Sigmoid colon (tissue), 7 donors: Measurements from ENCODE around the gene TTLL6. TPM values are rescaled to one million over a fixed set of nuclear protein-coding genes. Genes with fewer than 3 reads are reported as not detected.

Experiments used
- DNase-seq: peaks from one replicate; pipeline ENCODE4 v3.0.0-alpha.2; 2019
- H3K27ac ChIP-seq, 4 donors: fragments of 200-600 bp; sonication (generic); one replicate each; pipeline ENCODE4 v1.5.1; 2016 to 2019; ENCODE audit warnings: mild to moderate bottlenecking in 1 of 4
- H3K27me3 ChIP-seq, 3 donors: fragments of 200-600 bp; sonication (generic); one replicate each; pipeline ENCODE4 v1.5.1; 2019; ENCODE audit warnings: mild to moderate bottlenecking in 1 of 3
- H3K36me3 ChIP-seq, 4 donors: fragments of 200-600 bp; sonication (generic); one replicate each; pipeline ENCODE4 v1.5.1; 2016 to 2019
- H3K4me1 ChIP-seq, 4 donors: fragments of 200-600 bp; sonication (generic); one replicate each; pipeline ENCODE4 v1.5.1; 2017 to 2019
- H3K4me3 ChIP-seq, 4 donors: fragments of 200-600 bp; sonication (generic); one replicate each; pipeline ENCODE4 v1.5.1; 2017 to 2019; ENCODE audit warnings: mild to moderate bottlenecking in 2 of 4, moderate library complexity in 1 of 4
- H3K9me3 ChIP-seq, 4 donors: fragments of 200-600 bp in 3 of 4; sonication (generic) in 3 of 4; one replicate each; pipeline versions ENCODE4 v1.5.1 to v1.6.1; 2013 to 2019
- EP300 ChIP-seq, 4 donors: sonication (generic); formaldehyde crosslinking; IDR thresholded peaks; one replicate each; pipeline ENCODE4 v1.6.1; 2017; ENCODE audit warnings: antibody characterized with exemption in 4 of 4
- POLR2A ChIP-seq, 2 donors: fragments of 450-650 bp; IDR thresholded peaks; one replicate each; pipeline ENCODE4 v1.6.1; 2016; ENCODE audit warnings: antibody characterized with exemption in 2 of 2, mild to moderate bottlenecking in 2 of 2, moderate library complexity in 2 of 2
- POLR2AphosphoS5 ChIP-seq, 4 donors: sonication (generic); formaldehyde crosslinking; IDR thresholded peaks; one replicate each; pipeline ENCODE4 v1.6.1; 2017; ENCODE audit warnings: antibody characterized with exemption in 4 of 4
- WGBS, 2 donors: extraction: QIAGEN DNeasy Blood & Tissue Kit; methylation state at CpG; one replicate each; pipeline ENCODE4 v1.1.7; 2013; 5-methylcytosine and 5-hydroxymethylcytosine counted together
- intact Hi-C: fragments of 100-400 bp; cut with DNase I; formaldehyde crosslinking; loops from one replicate; pipeline ENCODE4 v1.15.1; 2023
- polyA plus RNA-seq, 3 donors: library from polyadenylated mRNA; stranded (reverse); fragments of 200-250 nt; gene quantifications; one replicate each; pipeline ENCODE4 v1.2.3, GENCODE V29; 2013
- total RNA-seq, 4 donors: library from RNA; depleted of rRNA; stranded (reverse); fragments of >200 nt; gene quantifications; one replicate each; pipeline ENCODE4 v1.1.0, GENCODE V29; 2016
- TF ChIP-seq, protein P1 (sequence below), 4 experiments: fragments of 450-650 bp in 3 of 4; fragments of 200-600 bp in 1 of 4; IDR thresholded peaks; one replicate each; pipeline ENCODE4 v1.5.1; 2016 to 2019; ENCODE audit warnings: antibody characterized with exemption in 4 of 4, mild to moderate bottlenecking in 3 of 4, moderate library complexity in 2 of 4
- donor health status: healthy with polysubstance abuse.
- donor health status: Bipolar disorder and iron deficiency.
- donor health status: healthy.

TTLL6 gene
- total and polyA plus RNA-seq, 7 donors = under 0.01 to 10.5 (median 3.5) TPM; not detected in 2

DNA sequence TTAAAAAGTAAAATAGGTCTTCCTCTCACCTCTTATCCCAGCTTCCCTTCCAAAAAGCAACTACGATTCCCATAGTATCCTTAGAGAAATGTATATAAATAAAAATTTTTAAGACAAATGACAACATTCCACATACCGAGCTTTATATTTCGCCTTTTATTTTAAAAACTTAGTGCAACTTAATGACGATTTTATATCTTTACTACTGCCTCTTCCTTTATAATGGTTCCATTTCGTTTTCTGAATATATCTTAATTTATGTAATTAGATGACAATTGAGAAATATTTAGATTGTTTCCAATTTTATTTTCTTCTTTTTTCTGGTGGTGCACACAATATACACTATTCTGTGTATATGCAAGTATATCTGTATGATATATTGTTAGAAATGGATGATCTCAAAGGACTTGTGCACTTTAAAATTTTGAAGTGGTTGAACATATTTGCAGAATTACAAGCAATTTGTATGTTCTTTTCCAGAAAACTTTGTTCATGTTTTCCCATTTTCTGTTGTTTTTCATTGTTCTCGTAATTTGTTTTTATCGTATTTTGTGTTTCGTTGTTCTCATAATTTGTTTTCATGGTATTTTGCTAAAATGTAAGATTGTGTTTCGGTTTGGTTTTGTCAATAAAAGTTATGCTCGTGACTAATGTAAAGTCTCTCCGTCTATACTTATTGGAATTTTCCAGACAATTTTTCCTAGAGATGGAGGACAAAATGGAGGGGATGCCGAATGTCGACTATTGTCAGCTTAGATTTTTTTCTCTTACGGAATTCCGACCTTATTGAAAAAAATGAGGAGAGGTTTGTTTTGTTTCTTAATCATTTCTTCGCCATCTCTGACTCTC, 68.1 kb downstream of the TTLL6 start:
- H3K4me3 ChIP-seq = no peak overlapping the region
- no peaks in the 10 kb centered on the region for H3K9me3 ChIP-seq
- H3K27me3 ChIP-seq = peaks cover 81 to 100% (median 99%) of the 10 kb centered on the region in 3 donors
- H3K36me3 ChIP-seq = no peaks in the 10 kb centered on the region
- H3K27ac ChIP-seq = no peak overlapping the region
- H3K4me1 ChIP-seq = peaks cover 0 to 22% (median 12%) of the 10 kb centered on the region in 4 donors
- TF ChIP-seq, protein P1, sequence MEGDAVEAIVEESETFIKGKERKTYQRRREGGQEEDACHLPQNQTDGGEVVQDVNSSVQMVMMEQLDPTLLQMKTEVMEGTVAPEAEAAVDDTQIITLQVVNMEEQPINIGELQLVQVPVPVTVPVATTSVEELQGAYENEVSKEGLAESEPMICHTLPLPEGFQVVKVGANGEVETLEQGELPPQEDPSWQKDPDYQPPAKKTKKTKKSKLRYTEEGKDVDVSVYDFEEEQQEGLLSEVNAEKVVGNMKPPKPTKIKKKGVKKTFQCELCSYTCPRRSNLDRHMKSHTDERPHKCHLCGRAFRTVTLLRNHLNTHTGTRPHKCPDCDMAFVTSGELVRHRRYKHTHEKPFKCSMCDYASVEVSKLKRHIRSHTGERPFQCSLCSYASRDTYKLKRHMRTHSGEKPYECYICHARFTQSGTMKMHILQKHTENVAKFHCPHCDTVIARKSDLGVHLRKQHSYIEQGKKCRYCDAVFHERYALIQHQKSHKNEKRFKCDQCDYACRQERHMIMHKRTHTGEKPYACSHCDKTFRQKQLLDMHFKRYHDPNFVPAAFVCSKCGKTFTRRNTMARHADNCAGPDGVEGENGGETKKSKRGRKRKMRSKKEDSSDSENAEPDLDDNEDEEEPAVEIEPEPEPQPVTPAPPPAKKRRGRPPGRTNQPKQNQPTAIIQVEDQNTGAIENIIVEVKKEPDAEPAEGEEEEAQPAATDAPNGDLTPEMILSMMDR (IDR thresholded peaks at IDR 0.05) = no peak
- TF ChIP-seq POLR2AphosphoS5 (IDR thresholded peaks at IDR 0.05) = peak in 2 of 4 donors; percentile 23 to 57
- no peak for DNase-seq
- intact Hi-C loops = loop anchor here (2.0 kb wide), 1 partner anchor 30 kb away; no protein-coding TSS in a partner anchor
- WGBS, 2 donors = 39 to 41% methylated on average over 16 of the region's 16 CpGs

DNA sequence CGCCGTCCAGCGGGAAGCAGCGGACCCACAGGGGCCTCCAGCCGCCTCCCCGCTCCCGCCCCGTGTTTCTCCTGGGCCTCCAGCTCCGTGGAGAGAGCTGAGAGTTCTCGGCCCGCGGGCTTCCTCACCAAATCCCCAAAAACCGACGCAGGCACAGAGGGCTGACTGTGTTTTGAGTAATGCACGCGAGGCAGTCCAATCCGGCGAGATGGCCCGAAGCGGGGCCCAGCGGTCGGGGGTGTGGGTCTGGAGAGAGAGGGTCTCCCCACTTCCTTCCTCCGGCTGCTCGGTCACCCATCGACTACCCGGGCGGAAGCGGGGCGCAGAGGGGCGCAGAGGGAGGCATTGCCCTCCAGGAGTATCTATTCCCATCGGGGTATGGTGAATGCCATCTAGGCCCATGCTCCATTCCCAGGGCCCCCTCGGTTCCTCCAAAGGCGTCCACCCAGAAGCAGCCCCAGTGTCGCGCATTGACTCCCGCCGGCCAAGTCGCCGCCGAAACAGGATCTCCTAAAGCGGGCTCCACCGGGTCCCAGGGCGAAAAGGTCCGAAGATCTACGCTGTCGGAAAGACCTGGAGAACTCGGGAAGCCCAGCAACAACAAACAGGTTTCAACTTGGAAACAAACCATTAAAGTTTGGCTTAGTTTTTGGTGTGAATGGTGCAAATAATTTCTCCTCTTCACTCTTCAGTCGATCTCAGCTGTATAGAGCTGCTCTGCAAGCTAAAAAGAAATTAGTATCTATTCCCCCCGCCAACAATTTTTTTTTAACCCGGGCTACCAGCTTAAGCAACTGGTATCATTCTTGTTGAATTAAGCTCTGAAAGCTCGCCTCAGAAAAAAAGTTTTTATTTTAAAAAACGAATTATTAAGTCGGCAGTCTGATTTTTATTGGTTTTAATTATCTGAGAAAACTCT, 69.3 kb downstream of the TTLL6 start:
- intact Hi-C loops = loop anchor here (2.0 kb wide), 1 partner anchor 29 kb away; no protein-coding TSS in a partner anchor
- H3K9me3 ChIP-seq = no peaks in the 10 kb centered on the region
- H3K27ac ChIP-seq = no peak overlapping the region
- DNase-seq = no peak
- TF ChIP-seq, protein P1 (IDR thresholded peaks at IDR 0.05) = no peak
- no peak for TF ChIP-seq POLR2AphosphoS5 (IDR thresholded peaks at IDR 0.05)
- no peak for TF ChIP-seq POLR2A (IDR thresholded peaks at IDR 0.05)
- 20 to 30% methylated on average over 53 of the region's 53 CpGs for WGBS, 2 donors
- peaks cover 76 to 100% (median 99%) of the 10 kb centered on the region in 3 donors for H3K27me3 ChIP-seq
- H3K4me1 ChIP-seq = peaks cover 0 to 10% (median 3%) of the 10 kb centered on the region in 4 donors
- no peaks in the 10 kb centered on the region for H3K36me3 ChIP-seq
- no peak overlapping the region for H3K4me3 ChIP-seq

DNA sequence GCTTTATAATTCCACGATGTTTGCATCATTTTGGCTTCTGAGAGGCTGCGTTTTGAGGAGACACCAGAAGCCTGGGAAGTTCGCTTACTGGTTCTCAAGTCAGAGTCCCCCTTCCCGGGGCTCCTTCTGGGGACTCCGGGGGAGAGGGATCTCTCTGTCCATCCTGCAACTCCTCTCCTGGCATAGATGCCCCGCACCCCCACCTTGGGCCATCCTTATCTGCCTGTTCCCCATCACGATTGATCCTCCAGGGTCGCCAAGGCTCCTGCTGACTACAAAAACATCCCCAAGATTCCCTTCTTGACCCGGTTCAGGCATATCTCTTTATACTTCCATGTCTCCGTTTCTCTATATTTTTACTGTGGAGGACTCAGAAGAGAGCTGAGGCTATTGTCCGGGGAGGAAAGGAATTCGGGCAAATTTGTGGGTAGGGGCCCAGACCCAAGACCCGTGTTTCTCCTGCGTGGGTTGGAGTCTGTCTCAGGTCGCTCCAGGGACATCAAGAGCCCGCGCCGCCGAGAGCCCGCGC, 70.0 kb downstream of the TTLL6 start:
- no peaks in the 10 kb centered on the region for H3K36me3 ChIP-seq
- H3K9me3 ChIP-seq = no peaks in the 10 kb centered on the region
- no peak overlapping the region for H3K27ac ChIP-seq
- TF ChIP-seq, protein P1 (IDR thresholded peaks at IDR 0.05) = no peak
- TF ChIP-seq EP300 (IDR thresholded peaks at IDR 0.05) = no peak
- TF ChIP-seq POLR2A (IDR thresholded peaks at IDR 0.05) = no peak
- no peak for TF ChIP-seq POLR2AphosphoS5 (IDR thresholded peaks at IDR 0.05)
- intact Hi-C loops = no loop called here
- no peak for DNase-seq
- 15 to 22% methylated on average over 21 of the region's 21 CpGs for WGBS, 2 donors
- H3K27me3 ChIP-seq = peaks cover 76 to 100% (median 97%) of the 10 kb centered on the region in 3 donors
- peaks cover 0 to 7% (median 1%) of the 10 kb centered on the region in 4 donors for H3K4me1 ChIP-seq
- H3K4me3 ChIP-seq = no peak overlapping the region

DNA sequence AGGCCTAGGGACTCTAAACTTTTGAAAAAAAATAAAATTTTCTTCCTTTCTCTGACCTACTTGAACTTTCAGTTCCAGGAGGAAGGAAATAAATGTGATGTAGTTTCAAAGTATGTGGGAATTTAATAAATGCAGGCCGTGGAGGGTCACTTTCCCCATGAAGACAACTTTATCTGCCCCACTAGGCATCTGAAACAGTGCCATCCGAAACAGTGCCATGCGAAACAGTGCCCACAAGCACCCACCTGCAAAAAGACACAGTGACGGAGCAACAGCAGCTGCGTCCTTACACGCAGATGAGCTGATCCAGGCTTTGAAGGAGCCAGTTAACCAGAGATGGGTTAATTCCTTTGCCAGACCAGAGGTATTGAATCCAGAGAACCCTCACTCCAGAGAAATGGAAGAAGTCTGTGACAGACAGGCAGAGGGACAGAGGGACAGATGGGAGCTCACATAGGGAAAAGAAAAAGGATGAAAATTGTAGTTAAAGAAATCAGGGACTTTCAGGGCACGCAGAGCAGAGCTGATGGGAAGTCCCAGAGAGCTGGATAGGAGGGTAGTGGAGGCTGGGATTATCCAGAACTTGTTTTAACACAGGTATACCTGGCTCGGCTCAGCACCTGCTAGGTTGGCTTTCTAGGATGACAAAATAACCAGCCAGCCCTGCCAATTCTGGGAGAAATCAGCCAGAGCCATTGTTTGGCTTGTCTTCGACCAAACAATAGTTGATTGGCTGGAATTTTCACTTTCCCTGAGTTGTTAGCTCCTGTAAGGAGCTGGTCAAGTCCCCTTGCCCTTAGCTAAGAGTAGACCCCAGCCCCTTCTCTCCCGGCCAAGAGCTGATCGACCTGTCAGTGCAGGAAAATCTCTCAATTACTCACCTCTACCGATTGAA, 71.4 kb downstream of the TTLL6 start:
- Histone ChIP-seq H3K36me3 (no peaks in the 10 kb centered on the region), H3K27me3 (peaks cover 76 to 100% (median 97%) of the 10 kb centered on the region in 3 donors), H3K27ac (no peak overlapping the region), H3K4me3 (no peak overlapping the region), H3K4me1 (peaks cover 0 to 7% (median 1%) of the 10 kb centered on the region in 4 donors), H3K9me3 (no peaks in the 10 kb centered on the region)
- 32 to 57% methylated on average over 12 of the region's 12 CpGs for WGBS, 2 donors
- intact Hi-C loops = no loop called here
- DNase-seq = no peak
- TF ChIP-seq, protein P1 (IDR thresholded peaks at IDR 0.05) = no peak
- TF ChIP-seq EP300 (IDR thresholded peaks at IDR 0.05) = no peak
- TF ChIP-seq POLR2AphosphoS5 (IDR thresholded peaks at IDR 0.05) = no peak
- no peak for TF ChIP-seq POLR2A (IDR thresholded peaks at IDR 0.05)
